AG04449 (cell line): ENCODE measurements around the gene AGAP1.

Experiments used
- CTCF ChIA-PET: fragments of 350-600 bp; formaldehyde crosslinking; extraction: SDS; loops from one replicate; lab custom pipeline; 2021; ENCODE audit warnings: antibody characterized with exemption; lab: Yijun Ruan, JAX
- POLR2A ChIA-PET: fragments of 400-600, 350-600 bp; formaldehyde crosslinking; extraction: SDS; loops from one replicate; lab custom pipeline; 2020; ENCODE audit warnings: antibody characterized with exemption, inconsistent platforms; lab: Yijun Ruan, JAX
- DNase-seq: peaks from one replicate; pipeline ENCODE4 v3.0.0-alpha.2; 2010; ENCODE audit warnings: low read depth, low spot score
- H3K4me3 ChIP-seq: 2 replicates; pipeline ENCODE4 v1.5.1; 2011; ENCODE audit warnings: low read depth, mild to moderate bottlenecking, control low read depth, low read length
- CTCF ChIP-seq: IDR thresholded peaks from one replicate; pipeline ENCODE4 v1.5.1; 2011; ENCODE audit warnings: mild to moderate bottlenecking, moderate library complexity, low read length, control low read depth, inconsistent platforms; ENCODE audit not compliant: insufficient read depth; ENCODE audit errors: missing control alignments

Gene AGAP1

GRCh38 chr2:235543851-235544688, 50.2 kb downstream of the AGAP1 start:
- CTCF ChIA-PET = no interaction called here
- POLR2A ChIA-PET = no interaction called here
- no peak for DNase-seq
- no peak overlapping the region for H3K4me3 ChIP-seq
- TF ChIP-seq CTCF = no peak

GRCh38 chr2:235544689-235544969, 50.8 kb downstream of the AGAP1 start:
- no peak for DNase-seq
- TF ChIP-seq CTCF = no peak
- ChIA-PET POLR2A (no interaction called here), CTCF (no interaction called here)
- no peak overlapping the region for H3K4me3 ChIP-seq

GRCh38 chr2:235545339-235546150, 51.7 kb downstream of the AGAP1 start:
- H3K4me3 ChIP-seq = no peak overlapping the region
- CTCF ChIA-PET = no interaction called here
- TF ChIP-seq CTCF = no peak
- POLR2A ChIA-PET = no interaction called here
- DNase-seq = no peak

GRCh38 chr2:235546151-235546435, 52.2 kb downstream of the AGAP1 start:
- DNase-seq = no peak
- ChIA-PET CTCF (no interaction called here), POLR2A (no interaction called here)
- TF ChIP-seq CTCF = no peak
- no peak overlapping the region for H3K4me3 ChIP-seq

- no peak overlapping the region for H3K4me3 ChIP-seq
- ChIA-PET POLR2A (no interaction called here), CTCF (no interaction called here)
- no peak for DNase-seq
- no peak for TF ChIP-seq CTCF
Observed at GRCh38 chr2:235546436-235546835, 52.6 kb downstream of the AGAP1 start.

GRCh38 chr2:235549735-235550377, 56.0 kb downstream of the AGAP1 start:
- ChIA-PET POLR2A (interaction anchor here (1.0 kb wide), 1 partner anchor 28 kb away, joined by 3 read pairs; no protein-coding TSS in a partner anchor), CTCF (interaction anchor here (1.6 kb wide), 1 partner anchor 46 kb away, joined by 4 read pairs; no protein-coding TSS in a partner anchor)
- DNase-seq = no peak
- no peak for TF ChIP-seq CTCF
- H3K4me3 ChIP-seq = no peak overlapping the region
